ENCODE data around the gene RNF187. TPM values are rescaled to one million over a fixed set of nuclear protein-coding genes. Genes with fewer than 3 reads are reported as not detected.

Gene RNF187
- total RNA-seq (2021) (121 to 141 TPM (median 121 TPM) in 3 replicates), Bru-seq, nascent RNA (percentile 74 among the genes with signal in this experiment)
- long read RNA-seq, experiment 1, transcript RNF187-201 (4 exons, 3,017 nt), result major isoform, 489 of 546 reads
- long read RNA-seq, experiment 1, partial matches to known transcripts, result 45 of 546 reads
- long read RNA-seq, experiment 1, other reads (novel, unspliced or antisense), result 12 of 546 reads
- long read RNA-seq, experiment 2, partial matches to known transcripts, result 16 of 169 reads
- long read RNA-seq, experiment 2, other reads (novel, unspliced or antisense), result 153 of 169 reads
- long read RNA-seq, experiment 3, partial matches to known transcripts, result 26 of 28 reads
- long read RNA-seq, experiment 3, other reads (novel, unspliced or antisense), result 1 of 28 reads

- Mint-ChIP-seq H3K36me3 (peaks cover 22% of the 10 kb centered on the region), H3K27ac (peak within 1 kb of the TSS; percentile 100), H3K4me3 (peak within 1 kb of the TSS; percentile 95), H3K27me3 (ENCODE audit: low read depth) (no peaks in the 10 kb centered on the region; the same call in 1 of the 2 replicates), H3K4me1 (peaks cover 5% of the 10 kb centered on the region; the same call in 1 of the 2 replicates), H3K9me3 (no peaks in the 10 kb centered on the region)
- DNase-seq (ENCODE audit: low spot score) (no peak), ATAC-seq (peak; percentile 6)
- no peak for TF ChIP-seq RORB (CRISPR knock-in tag; IDR thresholded peaks at IDR 0.05)
- TF ChIP-seq ZNF263 (CRISPR knock-in tag; IDR thresholded peaks at IDR 0.05; ENCODE audit: low read depth), result no peak; the same call in 1 of the 2 replicates
- no peak for TF ChIP-seq HMGA2 (CRISPR knock-in tag; IDR thresholded peaks at IDR 0.05)
- TF ChIP-seq CREM (CRISPR knock-in tag; IDR thresholded peaks at IDR 0.05), result no peak
- TF ChIP-seq, protein P1, sequence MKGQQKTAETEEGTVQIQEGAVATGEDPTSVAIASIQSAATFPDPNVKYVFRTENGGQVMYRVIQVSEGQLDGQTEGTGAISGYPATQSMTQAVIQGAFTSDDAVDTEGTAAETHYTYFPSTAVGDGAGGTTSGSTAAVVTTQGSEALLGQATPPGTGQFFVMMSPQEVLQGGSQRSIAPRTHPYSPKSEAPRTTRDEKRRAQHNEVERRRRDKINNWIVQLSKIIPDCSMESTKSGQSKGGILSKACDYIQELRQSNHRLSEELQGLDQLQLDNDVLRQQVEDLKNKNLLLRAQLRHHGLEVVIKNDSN (CRISPR knock-in tag; IDR thresholded peaks at IDR 0.05), result no peak
- no peak for TF ChIP-seq TEAD1 (CRISPR knock-in tag; IDR thresholded peaks at IDR 0.05)
- TF ChIP-seq SP1 (CRISPR knock-in tag; conservative IDR thresholded peaks at IDR 0.05), result no peak; the same call in none of the 2 replicates
- peak; percentile 74; the same call in 1 of the 2 replicates for TF ChIP-seq TP53 (CRISPR knock-in tag; IDR thresholded peaks at IDR 0.05)
- ChIA-PET CTCF (no interaction called here), POLR2A (interaction anchor here (0.7 to 2.0 kb wide), 5 partner anchors 10 to 30 kb away, joined by 3 to 19 read pairs (median 7); a partner anchor contains a TSS)
Observed at GRCh38 chr1:228487336-228488124, at the start of gene RNF187. TSS of gene RNF187 (plus strand) at chr1:228487382.

DNA sequence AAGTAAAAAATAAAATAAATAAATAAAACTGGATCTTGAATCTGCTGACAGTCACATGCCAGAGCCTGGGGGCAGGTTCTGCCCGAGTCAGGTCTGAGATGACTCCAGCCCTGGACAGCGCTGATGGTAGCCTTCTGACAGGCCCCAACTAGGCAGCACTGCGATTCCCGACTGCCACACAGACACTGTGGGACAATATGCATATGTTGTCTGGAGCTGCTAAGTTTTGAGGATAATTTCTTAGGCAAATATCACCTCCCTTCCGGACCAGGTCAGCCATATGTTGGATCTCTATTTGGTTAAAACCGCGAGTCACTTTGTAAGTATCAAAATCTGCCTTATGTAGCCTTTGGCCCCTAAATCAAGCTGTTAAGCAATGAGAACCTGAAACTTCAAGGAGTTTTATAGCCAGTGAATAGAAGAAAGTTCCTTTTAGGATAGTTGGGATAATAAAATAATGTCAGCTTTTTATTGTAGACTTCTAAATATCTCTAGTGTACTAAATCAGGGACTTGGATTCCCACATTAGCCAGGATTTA is 49.7 kb upstream of the RNF187 start:
- H3K9me3 Mint-ChIP-seq, result no peaks in the 10 kb centered on the region
- ATAC-seq, result no peak
- POLR2A ChIA-PET, result no interaction called here
- TF ChIP-seq, protein P2, sequence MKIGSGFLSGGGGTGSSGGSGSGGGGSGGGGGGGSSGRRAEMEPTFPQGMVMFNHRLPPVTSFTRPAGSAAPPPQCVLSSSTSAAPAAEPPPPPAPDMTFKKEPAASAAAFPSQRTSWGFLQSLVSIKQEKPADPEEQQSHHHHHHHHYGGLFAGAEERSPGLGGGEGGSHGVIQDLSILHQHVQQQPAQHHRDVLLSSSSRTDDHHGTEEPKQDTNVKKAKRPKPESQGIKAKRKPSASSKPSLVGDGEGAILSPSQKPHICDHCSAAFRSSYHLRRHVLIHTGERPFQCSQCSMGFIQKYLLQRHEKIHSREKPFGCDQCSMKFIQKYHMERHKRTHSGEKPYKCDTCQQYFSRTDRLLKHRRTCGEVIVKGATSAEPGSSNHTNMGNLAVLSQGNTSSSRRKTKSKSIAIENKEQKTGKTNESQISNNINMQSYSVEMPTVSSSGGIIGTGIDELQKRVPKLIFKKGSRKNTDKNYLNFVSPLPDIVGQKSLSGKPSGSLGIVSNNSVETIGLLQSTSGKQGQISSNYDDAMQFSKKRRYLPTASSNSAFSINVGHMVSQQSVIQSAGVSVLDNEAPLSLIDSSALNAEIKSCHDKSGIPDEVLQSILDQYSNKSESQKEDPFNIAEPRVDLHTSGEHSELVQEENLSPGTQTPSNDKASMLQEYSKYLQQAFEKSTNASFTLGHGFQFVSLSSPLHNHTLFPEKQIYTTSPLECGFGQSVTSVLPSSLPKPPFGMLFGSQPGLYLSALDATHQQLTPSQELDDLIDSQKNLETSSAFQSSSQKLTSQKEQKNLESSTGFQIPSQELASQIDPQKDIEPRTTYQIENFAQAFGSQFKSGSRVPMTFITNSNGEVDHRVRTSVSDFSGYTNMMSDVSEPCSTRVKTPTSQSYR (CRISPR knock-in tag; IDR thresholded peaks at IDR 0.05), result no peak
- no peak for TF ChIP-seq ZNF138 (CRISPR knock-in tag; conservative IDR thresholded peaks at IDR 0.05)
- TF ChIP-seq, protein P3, sequence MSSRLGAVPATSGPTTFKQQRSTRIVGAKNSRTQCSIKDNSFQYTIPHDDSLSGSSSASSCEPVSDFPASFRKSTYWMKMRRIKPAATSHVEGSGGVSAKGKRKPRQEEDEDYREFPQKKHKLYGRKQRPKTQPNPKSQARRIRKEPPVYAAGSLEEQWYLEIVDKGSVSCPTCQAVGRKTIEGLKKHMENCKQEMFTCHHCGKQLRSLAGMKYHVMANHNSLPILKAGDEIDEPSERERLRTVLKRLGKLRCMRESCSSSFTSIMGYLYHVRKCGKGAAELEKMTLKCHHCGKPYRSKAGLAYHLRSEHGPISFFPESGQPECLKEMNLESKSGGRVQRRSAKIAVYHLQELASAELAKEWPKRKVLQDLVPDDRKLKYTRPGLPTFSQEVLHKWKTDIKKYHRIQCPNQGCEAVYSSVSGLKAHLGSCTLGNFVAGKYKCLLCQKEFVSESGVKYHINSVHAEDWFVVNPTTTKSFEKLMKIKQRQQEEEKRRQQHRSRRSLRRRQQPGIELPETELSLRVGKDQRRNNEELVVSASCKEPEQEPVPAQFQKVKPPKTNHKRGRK (CRISPR knock-in tag; IDR thresholded peaks at IDR 0.05; ENCODE audit: borderline replicate concordance), result no peak
- TF ChIP-seq CTCF (IDR thresholded peaks at IDR 0.05), result no peak
- TF ChIP-seq TEAD4 (CRISPR knock-in tag; IDR thresholded peaks at IDR 0.05), result no peak
- TF ChIP-seq MYBL2 (CRISPR knock-in tag; IDR thresholded peaks at IDR 0.05), result no peak
- TF ChIP-seq NR3C1 (CRISPR knock-in tag; conservative IDR thresholded peaks at IDR 0.05; ENCODE audit: low read depth), result no peak
- TF ChIP-seq ZNF263 (CRISPR knock-in tag; IDR thresholded peaks at IDR 0.05; ENCODE audit: low read depth), result no peak
- no peak for TF ChIP-seq ZBTB21 (CRISPR knock-in tag; IDR thresholded peaks at IDR 0.05; ENCODE audit: borderline replicate concordance)
- TF ChIP-seq GRHL2 (CRISPR knock-in tag; IDR thresholded peaks at IDR 0.05; ENCODE audit: insufficient replicate concordance, severe bottlenecking), result no peak
- no peak for TF ChIP-seq NR1H2 (CRISPR knock-in tag; IDR thresholded peaks at IDR 0.05)
- no peak for TF ChIP-seq FOXP1 (CRISPR knock-in tag; IDR thresholded peaks at IDR 0.05; ENCODE audit: borderline replicate concordance)
- TF ChIP-seq, protein P4, sequence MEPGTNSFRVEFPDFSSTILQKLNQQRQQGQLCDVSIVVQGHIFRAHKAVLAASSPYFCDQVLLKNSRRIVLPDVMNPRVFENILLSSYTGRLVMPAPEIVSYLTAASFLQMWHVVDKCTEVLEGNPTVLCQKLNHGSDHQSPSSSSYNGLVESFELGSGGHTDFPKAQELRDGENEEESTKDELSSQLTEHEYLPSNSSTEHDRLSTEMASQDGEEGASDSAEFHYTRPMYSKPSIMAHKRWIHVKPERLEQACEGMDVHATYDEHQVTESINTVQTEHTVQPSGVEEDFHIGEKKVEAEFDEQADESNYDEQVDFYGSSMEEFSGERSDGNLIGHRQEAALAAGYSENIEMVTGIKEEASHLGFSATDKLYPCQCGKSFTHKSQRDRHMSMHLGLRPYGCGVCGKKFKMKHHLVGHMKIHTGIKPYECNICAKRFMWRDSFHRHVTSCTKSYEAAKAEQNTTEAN (CRISPR knock-in tag; IDR thresholded peaks at IDR 0.05), result no peak
- no peak for TF ChIP-seq IRF1 (CRISPR knock-in tag; IDR thresholded peaks at IDR 0.05)
- TF ChIP-seq ZNF121 (CRISPR knock-in tag; IDR thresholded peaks at IDR 0.05), result no peak
- TF ChIP-seq MXD4 (CRISPR knock-in tag; IDR thresholded peaks at IDR 0.05; ENCODE audit: borderline replicate concordance), result no peak
- TF ChIP-seq JUN (CRISPR knock-in tag; IDR thresholded peaks at IDR 0.05), result no peak
- DNase-seq (ENCODE audit: low spot score), result no peak
- H3K4me1 Mint-ChIP-seq, result peaks cover 5% of the 10 kb centered on the region
- no peak overlapping the region for H3K4me3 Mint-ChIP-seq
- no peaks in the 10 kb centered on the region for H3K36me3 Mint-ChIP-seq
- CTCF ChIA-PET, result no interaction called here
- H3K27me3 Mint-ChIP-seq (ENCODE audit: low read depth), result peaks cover 81% of the 10 kb centered on the region
- H3K27ac Mint-ChIP-seq, result no peak overlapping the region

Data from WTC11 (cell line).